Measurements from ENCODE around the gene CDH15. TPM values are rescaled to one million over a fixed set of nuclear protein-coding genes. Genes with fewer than 3 reads are reported as not detected.

The CDH15 gene
- total and polyA plus RNA-seq, 2 of the 13 experiments (the other 11 are each of a cell fraction or from before 2014, with no cell fraction given), result 0.74 to 2.2 TPM

- TF ChIP-seq, protein P1, sequence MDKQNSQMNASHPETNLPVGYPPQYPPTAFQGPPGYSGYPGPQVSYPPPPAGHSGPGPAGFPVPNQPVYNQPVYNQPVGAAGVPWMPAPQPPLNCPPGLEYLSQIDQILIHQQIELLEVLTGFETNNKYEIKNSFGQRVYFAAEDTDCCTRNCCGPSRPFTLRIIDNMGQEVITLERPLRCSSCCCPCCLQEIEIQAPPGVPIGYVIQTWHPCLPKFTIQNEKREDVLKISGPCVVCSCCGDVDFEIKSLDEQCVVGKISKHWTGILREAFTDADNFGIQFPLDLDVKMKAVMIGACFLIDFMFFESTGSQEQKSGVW (CRISPR knock-in tag; IDR thresholded peaks at IDR 0.05; ENCODE audit: borderline replicate concordance), result no peak
- TF ChIP-seq SMC3 (IDR thresholded peaks at IDR 0.05; ENCODE audit: low read length) (peak; percentile 78; the same call in 1 of the 2 replicates), FOSL2 (CRISPR knock-in tag; IDR thresholded peaks at IDR 0.05) (peak; percentile 55; the same call in 1 of the 2 replicates), RCOR2 (CRISPR knock-in tag; IDR thresholded peaks at IDR 0.05) (peak; percentile 57; the same call in 1 of the 2 replicates), PRPF4 (IDR thresholded peaks at IDR 0.05; ENCODE audit: low read depth, low read length, poor library complexity, severe bottlenecking) (peak; percentile 94), ZNF597 (CRISPR knock-in tag; IDR thresholded peaks at IDR 0.05) (no peak), CEBPG (CRISPR knock-in tag; IDR thresholded peaks at IDR 0.05) (peak; percentile 66), ZNF850 (CRISPR knock-in tag; conservative IDR thresholded peaks at IDR 0.05) (0 out of 2 replicates have a peak, but pooled peaks have one; percentile 39), ZNF446 (CRISPR knock-in tag; IDR thresholded peaks at IDR 0.05) (no peak), ZNF775 (CRISPR knock-in tag; IDR thresholded peaks at IDR 0.05; ENCODE audit: borderline replicate concordance) (no peak), KLF16 (CRISPR knock-in tag; IDR thresholded peaks at IDR 0.05) (peak in 1 of 2 experiments; percentile 93; a peak in 2 of 4 replicates), ZBTB7A (CRISPR knock-in tag; IDR thresholded peaks at IDR 0.05) (peak; percentile 15; the same call in 1 of the 2 replicates), NFKBIZ (CRISPR knock-in tag; IDR thresholded peaks at IDR 0.05) (peak; percentile 68), ELF1 (CRISPR knock-in tag; IDR thresholded peaks at IDR 0.05) (peak; percentile 83), ZNF747 (CRISPR knock-in tag; IDR thresholded peaks at IDR 0.05; ENCODE audit: borderline replicate concordance) (peak; percentile 78), IKZF1 (IDR thresholded peaks at IDR 0.05) (no peak), TEF (CRISPR knock-in tag; IDR thresholded peaks at IDR 0.05) (no peak), ZNF768 (CRISPR knock-in tag; IDR thresholded peaks at IDR 0.05) (peak; percentile 72), REL (CRISPR knock-in tag; conservative IDR thresholded peaks at IDR 0.05) (peak; percentile 36; the same call in 1 of the 2 replicates), IKZF4 (CRISPR knock-in tag; IDR thresholded peaks at IDR 0.05; ENCODE audit: borderline replicate concordance, low read depth, not compliant biosample characterization) (peak; percentile 10), KDM2A (CRISPR knock-in tag; IDR thresholded peaks at IDR 0.05; ENCODE audit: borderline replicate concordance, low read depth) (peak; percentile 93), ZMYM2 (CRISPR knock-in tag; IDR thresholded peaks at IDR 0.05) (peak; percentile 59; the same call in 1 of the 2 replicates)
Measured at GRCh38 chr16:89167425-89167941, 4.1 kb upstream of the CDH15 start (continued).
